ENCODE results near the gene F2RL1.
"Not testable (repeated sequence)": the region's sequence is repeated elsewhere in the genome, so short reads cannot be mapped to it uniquely, and the experiment has no call there.

The F2RL1 gene

GRCh38 chr5:76813982-76814562 lies 4.8 kb upstream of the F2RL1 start:
- peak; percentile 40; the same call in 1 of the 2 replicates for TF ChIP-seq PKNOX1 (IDR thresholded peaks at IDR 0.05)
- no peak for TF ChIP-seq FOXK2 (IDR thresholded peaks at IDR 0.05)
- no peak for DNase-seq (ENCODE audit: extremely low spot score)
- POLR2A ChIA-PET, result no interaction called here
- CTCF ChIA-PET, result interaction anchor here (0.5 to 0.9 kb wide), 3 partner anchors 23 to 1455 kb away, joined by 3 to 6 read pairs (median 3); no protein-coding TSS in a partner anchor

GRCh38 chr5:76816110-76816831 lies 2.6 kb upstream of the F2RL1 start:
- CTCF ChIA-PET, result interaction anchor here (0.6 kb wide), 1 partner anchor 20 kb away, joined by 3 read pairs; no protein-coding TSS in a partner anchor
- DNase-seq (ENCODE audit: extremely low spot score), result no peak
- POLR2A ChIA-PET, result interaction anchor here (1.1 kb wide), 1 partner anchor 26 kb away, joined by 3 read pairs; no protein-coding TSS in a partner anchor
- TF ChIP-seq SUZ12 (IDR thresholded peaks at IDR 0.05) (no peak), NFRKB (IDR thresholded peaks at IDR 0.05) (no peak), FOXK2 (IDR thresholded peaks at IDR 0.05) (no peak), HDGF (IDR thresholded peaks at IDR 0.05; ENCODE audit: borderline replicate concordance) (no peak), FOXM1 (IDR thresholded peaks at IDR 0.05; ENCODE audit: borderline replicate concordance) (no peak), ARNT (IDR thresholded peaks at IDR 0.05) (no peak), L3MBTL2 (conservative IDR thresholded peaks at IDR 0.05) (no peak)

GRCh38 chr5:76819851-76820525 lies 1.2 kb downstream of the F2RL1 start:
- POLR2A ChIA-PET, result interaction anchor here (0.7 to 2.8 kb wide), 4 partner anchors 10 to 29 kb away, joined by 3 to 11 read pairs (median 6); no protein-coding TSS in a partner anchor
- DNase-seq (ENCODE audit: extremely low spot score), result peak; percentile 31
- CTCF ChIA-PET, result interaction anchor here (0.5 kb wide), 1 partner anchor 49 kb away, joined by 5 read pairs; no protein-coding TSS in a partner anchor
- TF ChIP-seq CTBP1 (IDR thresholded peaks at IDR 0.05; ENCODE audit: borderline replicate concordance), result no peak
- no peak for TF ChIP-seq NFRKB (IDR thresholded peaks at IDR 0.05)
- no peak for TF ChIP-seq L3MBTL2 (conservative IDR thresholded peaks at IDR 0.05)
- TF ChIP-seq HDGF (IDR thresholded peaks at IDR 0.05; ENCODE audit: borderline replicate concordance), result no peak
- no peak for TF ChIP-seq SUZ12 (IDR thresholded peaks at IDR 0.05)
- TF ChIP-seq FOXA1 (IDR thresholded peaks at IDR 0.05), result no peak
- TF ChIP-seq SP1 (IDR thresholded peaks at IDR 0.05), result no peak
- no peak for TF ChIP-seq ZNF384 (IDR thresholded peaks at IDR 0.05)
- TF ChIP-seq ARNT (IDR thresholded peaks at IDR 0.05), result no peak
- TF ChIP-seq ELF4 (IDR thresholded peaks at IDR 0.05), result no peak
- TF ChIP-seq LEF1 (IDR thresholded peaks at IDR 0.05; ENCODE audit: borderline replicate concordance), result no peak

GRCh38 chr5:76820526-76820890 lies 1.7 kb downstream of the F2RL1 start:
- no peak for DNase-seq (ENCODE audit: extremely low spot score)
- POLR2A ChIA-PET, result interaction anchor here (2.8 kb wide), 1 partner anchor 13 kb away, joined by 9 read pairs; no protein-coding TSS in a partner anchor
- TF ChIP-seq FOXA1 (IDR thresholded peaks at IDR 0.05) (no peak), SP1 (IDR thresholded peaks at IDR 0.05) (no peak)
- CTCF ChIA-PET, result no interaction called here

- DNase-seq (ENCODE audit: extremely low spot score), result no peak
- ChIA-PET POLR2A (no interaction called here), CTCF (no interaction called here)
- no peak for TF ChIP-seq FOXM1 (IDR thresholded peaks at IDR 0.05; ENCODE audit: borderline replicate concordance)
- TF ChIP-seq ELF4 (IDR thresholded peaks at IDR 0.05), result no peak
- no peak for TF ChIP-seq HDGF (IDR thresholded peaks at IDR 0.05; ENCODE audit: borderline replicate concordance)
- no peak for TF ChIP-seq ZNF384 (IDR thresholded peaks at IDR 0.05)
- TF ChIP-seq PKNOX1 (IDR thresholded peaks at IDR 0.05), result no peak
- TF ChIP-seq LEF1 (IDR thresholded peaks at IDR 0.05; ENCODE audit: borderline replicate concordance), result no peak
- no peak for TF ChIP-seq ARNT (IDR thresholded peaks at IDR 0.05)
- TF ChIP-seq NFRKB (IDR thresholded peaks at IDR 0.05), result no peak
- no peak for TF ChIP-seq SP1 (IDR thresholded peaks at IDR 0.05)
- no peak for TF ChIP-seq FOXA1 (IDR thresholded peaks at IDR 0.05)
- TF ChIP-seq FOXK2 (IDR thresholded peaks at IDR 0.05), result no peak
- no peak for TF ChIP-seq SUZ12 (IDR thresholded peaks at IDR 0.05)
Observed at GRCh38 chr5:76821136-76821535, 2.3 kb downstream of the F2RL1 start.

GRCh38 chr5:76822105-76822731 lies 3.4 kb downstream of the F2RL1 start:
- POLR2A ChIA-PET; CTCF ChIA-PET; DNase-seq (ENCODE audit: extremely low spot score): not testable (repeated sequence)

GRCh38 chr5:76826416-76826815 lies 7.6 kb downstream of the F2RL1 start:
- CTCF ChIA-PET; DNase-seq (ENCODE audit: extremely low spot score); POLR2A ChIA-PET: not testable (repeated sequence)

GRCh38 chr5:76831110-76831452 lies 12.3 kb downstream of the F2RL1 start:
- DNase-seq (ENCODE audit: extremely low spot score), result no peak
- ChIA-PET POLR2A (no interaction called here), CTCF (no interaction called here)
- TF ChIP-seq NFRKB (IDR thresholded peaks at IDR 0.05) (no peak), HDGF (IDR thresholded peaks at IDR 0.05; ENCODE audit: borderline replicate concordance) (no peak), FOXA1 (IDR thresholded peaks at IDR 0.05) (no peak), L3MBTL2 (conservative IDR thresholded peaks at IDR 0.05) (no peak), ARNT (IDR thresholded peaks at IDR 0.05) (no peak), FOXM1 (IDR thresholded peaks at IDR 0.05; ENCODE audit: borderline replicate concordance) (no peak), ELF4 (IDR thresholded peaks at IDR 0.05) (no peak)
